Transverse colon (tissue), 4 donors: ENCODE measurements around the gene DEPDC7.

Source experiments
- EP300 ChIP-seq: sonication (generic); formaldehyde crosslinking; IDR thresholded peaks from one replicate; pipeline ENCODE4 v1.6.1; 2017; ENCODE audit warnings: antibody characterized with exemption, low read depth
- POLR2A ChIP-seq: fragments of 450-650 bp; IDR thresholded peaks from one replicate; pipeline ENCODE4 v1.6.1; 2016; ENCODE audit warnings: antibody characterized with exemption, mild to moderate bottlenecking, moderate library complexity
- POLR2AphosphoS5 ChIP-seq, 3 donors: sonication (generic); formaldehyde crosslinking; IDR thresholded peaks; one replicate each; pipeline ENCODE4 v1.6.1; 2016; ENCODE audit warnings: antibody characterized with exemption in 3 of 3
- TF ChIP-seq, protein P1 (sequence below), 5 experiments: fragments of 200-600 bp in 3 of 5; fragments of 450-650 bp in 2 of 5; sonication (generic) in 3 of 5; IDR thresholded peaks; 1 replicate in 2 of 5; 2 replicates in 3 of 5; pipeline ENCODE4 v1.5.1; 2016 to 2017; ENCODE audit warnings: antibody characterized with exemption in 5 of 5, inconsistent platforms in 3 of 5, mild to moderate bottlenecking in 2 of 5, moderate library complexity in 1 of 5

DNA sequence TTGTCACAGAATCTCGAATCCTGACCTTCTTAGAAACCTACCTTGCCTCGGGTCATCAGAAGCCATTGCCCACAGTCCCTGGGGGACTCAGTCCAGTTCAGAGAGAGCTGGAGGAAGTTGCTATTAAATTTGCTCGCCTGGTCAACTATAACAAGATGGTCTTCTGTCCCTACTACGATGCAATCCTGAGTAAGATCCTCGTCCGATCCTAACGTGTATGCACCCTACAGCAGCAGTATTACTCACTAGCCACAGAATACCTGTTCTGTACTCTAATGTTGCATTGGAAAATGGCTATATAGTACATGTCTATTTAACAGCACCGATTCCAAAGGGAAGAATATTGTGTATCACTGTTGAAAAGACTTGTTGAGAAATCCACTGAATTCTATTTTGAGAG lies 56.8 kb downstream of the DEPDC7 start:
- TF ChIP-seq, protein P1, sequence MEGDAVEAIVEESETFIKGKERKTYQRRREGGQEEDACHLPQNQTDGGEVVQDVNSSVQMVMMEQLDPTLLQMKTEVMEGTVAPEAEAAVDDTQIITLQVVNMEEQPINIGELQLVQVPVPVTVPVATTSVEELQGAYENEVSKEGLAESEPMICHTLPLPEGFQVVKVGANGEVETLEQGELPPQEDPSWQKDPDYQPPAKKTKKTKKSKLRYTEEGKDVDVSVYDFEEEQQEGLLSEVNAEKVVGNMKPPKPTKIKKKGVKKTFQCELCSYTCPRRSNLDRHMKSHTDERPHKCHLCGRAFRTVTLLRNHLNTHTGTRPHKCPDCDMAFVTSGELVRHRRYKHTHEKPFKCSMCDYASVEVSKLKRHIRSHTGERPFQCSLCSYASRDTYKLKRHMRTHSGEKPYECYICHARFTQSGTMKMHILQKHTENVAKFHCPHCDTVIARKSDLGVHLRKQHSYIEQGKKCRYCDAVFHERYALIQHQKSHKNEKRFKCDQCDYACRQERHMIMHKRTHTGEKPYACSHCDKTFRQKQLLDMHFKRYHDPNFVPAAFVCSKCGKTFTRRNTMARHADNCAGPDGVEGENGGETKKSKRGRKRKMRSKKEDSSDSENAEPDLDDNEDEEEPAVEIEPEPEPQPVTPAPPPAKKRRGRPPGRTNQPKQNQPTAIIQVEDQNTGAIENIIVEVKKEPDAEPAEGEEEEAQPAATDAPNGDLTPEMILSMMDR (IDR thresholded peaks at IDR 0.05): no peak
- TF ChIP-seq POLR2AphosphoS5 (IDR thresholded peaks at IDR 0.05): no peak
- no peak for TF ChIP-seq POLR2A
- TF ChIP-seq EP300: no peak
